Hepatocyte (in vitro differentiated cells): Measurements from ENCODE around the gene RNF168.

Experiments
- CTCF ChIP-seq: fragments of 200-600 bp; sonication (generic); IDR thresholded peaks from 2 replicates; pipeline ENCODE4 v1.5.1; 2016; ENCODE audit warnings: antibody characterized with exemption, mild to moderate bottlenecking; ENCODE audit not compliant: poor library complexity
- EZH2 ChIP-seq: fragments of 200-600 bp; sonication (generic); IDR thresholded peaks from 2 replicates; pipeline ENCODE4 v1.6.1; 2016; ENCODE audit warnings: antibody characterized with exemption, mild to moderate bottlenecking, borderline replicate concordance

- TF ChIP-seq CTCF (no peak), EZH2 (no peak)
Observed at GRCh38 chr3:196546537-196546936, 43.0 kb upstream of the RNF168 start.
